GM11168 (cell line): ENCODE results near the gene SPATS2L.

Source experiments
- in situ Hi-C: fragments of 300-500 bp; cut with MboI; formaldehyde crosslinking; loops from one replicate; pipeline ENCODE4 v1.12.0; 2022; ENCODE audit warnings: low sequenced_read_pairs; ENCODE audit not compliant: unreplicated experiment

Gene SPATS2L

DNA sequence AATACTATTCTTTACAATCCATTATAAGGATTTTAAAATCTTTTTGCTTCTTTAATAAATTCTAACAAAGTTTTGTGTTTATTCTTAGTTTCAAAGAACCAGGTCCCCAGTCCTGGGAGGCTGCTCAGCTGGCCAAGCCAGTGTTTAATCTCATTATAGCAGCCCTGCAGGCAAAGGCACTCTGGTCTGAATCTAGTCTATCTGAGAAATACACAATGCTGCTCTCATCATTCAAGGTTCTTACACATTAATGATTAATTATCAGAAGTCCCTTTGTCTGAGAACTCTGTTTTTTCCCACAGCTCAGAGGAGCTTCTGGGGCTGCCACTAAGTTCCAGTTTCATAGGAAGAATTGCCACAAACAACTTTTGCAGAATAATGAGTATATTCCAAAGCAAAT lies 175.7 kb downstream of the SPATS2L start:
- in situ Hi-C loops = no loop called here

DNA sequence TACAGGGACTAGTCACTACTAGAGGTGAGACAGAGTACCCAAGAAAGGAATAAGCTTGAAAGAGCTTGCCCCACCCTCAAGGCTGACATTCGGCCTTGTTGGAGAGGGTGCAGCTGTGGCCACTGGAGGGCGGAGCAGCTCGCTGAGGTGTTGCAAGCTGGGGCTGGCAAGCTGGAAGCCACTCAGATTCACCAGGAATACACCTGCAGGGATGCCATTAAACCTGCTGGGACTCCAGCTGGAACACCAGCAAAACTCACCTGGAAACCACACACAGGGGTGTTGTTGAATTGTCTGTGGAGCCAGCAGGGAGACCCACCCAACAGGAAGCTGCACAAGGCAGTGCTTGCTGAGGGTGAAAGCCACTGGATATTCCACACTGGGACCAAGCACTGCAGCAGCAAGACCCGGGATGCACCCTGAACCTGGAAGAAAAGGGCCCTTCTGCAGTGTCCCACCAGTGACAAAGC lies 177.3 kb downstream of the SPATS2L start:
- in situ Hi-C loops = no loop called here

DNA sequence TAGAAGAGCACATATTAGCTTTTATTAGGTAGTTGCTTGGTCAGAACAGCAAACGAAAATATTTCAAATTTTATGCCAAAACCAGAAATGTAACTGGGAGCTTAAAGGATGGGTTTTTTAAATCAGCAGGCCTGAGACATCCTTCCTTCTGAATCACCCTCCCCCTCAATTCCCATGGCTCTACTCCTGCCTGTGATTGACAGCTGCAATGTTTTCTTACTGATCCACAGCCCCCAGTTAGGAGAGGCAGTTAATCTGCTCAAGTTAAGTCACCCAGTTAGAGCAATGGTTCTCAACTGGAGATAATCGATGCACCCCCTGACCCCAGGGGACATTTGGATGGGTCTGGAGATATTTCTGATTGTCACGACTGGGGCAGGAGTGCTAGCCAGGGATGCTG lies 178.4 kb downstream of the SPATS2L start:
- in situ Hi-C loops = loop anchor here (5.0 kb wide), 1 partner anchor 508 kb away; no protein-coding TSS in a partner anchor

DNA sequence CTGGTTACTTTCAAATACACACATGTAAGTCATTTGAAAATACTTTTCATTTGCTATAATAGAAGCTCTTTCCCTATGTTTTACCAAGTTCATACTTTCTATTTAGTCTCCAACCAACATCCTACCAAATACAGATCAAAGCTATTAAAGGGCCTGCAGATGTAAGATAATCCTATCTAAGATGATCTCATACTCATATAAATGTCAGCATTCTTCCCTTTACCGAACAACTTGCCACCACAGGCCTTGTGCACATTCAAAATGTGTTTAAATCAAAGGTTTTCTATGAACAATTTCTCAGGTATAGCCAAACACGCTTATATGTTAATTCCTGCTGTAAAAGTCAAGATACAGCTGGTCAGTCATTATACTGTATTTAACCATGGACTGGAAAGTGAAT lies 180.0 kb downstream of the SPATS2L start:
- in situ Hi-C loops = loop anchor here (5.0 kb wide), 1 partner anchor 509 kb away; no protein-coding TSS in a partner anchor

DNA sequence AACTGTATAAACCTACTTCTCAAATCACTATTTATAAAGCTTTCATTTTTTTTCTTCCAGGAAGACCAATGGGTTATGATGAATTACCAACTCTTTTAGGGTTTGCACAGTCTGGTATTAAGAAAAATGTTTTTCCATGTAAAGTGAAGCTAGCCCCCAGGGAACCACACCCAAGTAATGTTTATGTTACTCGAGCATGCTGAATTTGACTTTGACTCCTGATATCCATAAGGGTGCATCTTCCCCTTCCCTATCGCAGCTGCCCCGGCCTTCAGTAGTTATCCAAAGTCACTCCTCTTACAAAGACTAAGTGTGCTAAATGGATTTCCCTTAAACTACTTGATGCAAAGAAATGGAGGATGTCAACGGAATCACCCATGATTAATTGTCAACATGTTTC lies 181.7 kb downstream of the SPATS2L start:
- in situ Hi-C loops = loop anchor here (5.0 kb wide), 1 partner anchor 511 kb away; no protein-coding TSS in a partner anchor

DNA sequence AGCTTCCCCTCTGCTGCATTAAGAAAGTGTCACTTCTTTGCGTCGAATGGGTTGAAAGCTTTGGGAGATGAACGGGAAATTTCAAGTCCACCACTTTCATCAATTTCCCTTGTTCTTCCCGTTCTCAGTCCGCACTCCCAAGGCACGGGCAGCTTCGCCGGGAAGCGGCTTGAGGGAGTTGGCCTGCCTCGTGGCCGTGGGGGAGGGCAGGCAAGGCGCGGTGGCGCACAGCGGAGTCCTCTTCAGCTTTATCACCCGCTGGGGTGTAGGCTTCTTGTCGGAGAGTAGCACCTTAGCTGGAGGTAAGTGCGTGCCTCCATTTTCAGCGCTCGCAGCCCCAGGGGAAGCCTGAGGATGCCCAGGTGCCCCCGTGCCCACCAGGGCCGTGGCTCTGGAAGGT lies 183.5 kb downstream of the SPATS2L start:
- in situ Hi-C loops = no loop called here

DNA sequence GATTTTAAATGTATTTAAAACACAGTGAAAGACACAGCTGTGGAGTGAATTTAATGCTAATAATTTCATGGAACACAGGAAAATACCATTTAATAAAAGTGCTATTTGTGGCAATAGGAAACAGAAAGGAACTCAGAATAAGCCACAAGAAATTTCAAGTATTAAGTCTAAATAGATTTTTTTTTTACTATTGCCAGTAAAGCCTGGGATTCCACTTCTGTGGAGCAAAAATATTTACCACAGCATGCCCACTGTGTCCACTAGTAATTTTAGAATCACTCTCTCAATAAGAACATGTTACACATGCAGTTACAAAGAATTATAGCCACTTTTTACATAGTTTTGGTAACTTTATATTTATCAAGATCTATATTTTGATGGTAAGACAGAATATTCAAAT lies 186.2 kb downstream of the SPATS2L start:
- in situ Hi-C loops = no loop called here

DNA sequence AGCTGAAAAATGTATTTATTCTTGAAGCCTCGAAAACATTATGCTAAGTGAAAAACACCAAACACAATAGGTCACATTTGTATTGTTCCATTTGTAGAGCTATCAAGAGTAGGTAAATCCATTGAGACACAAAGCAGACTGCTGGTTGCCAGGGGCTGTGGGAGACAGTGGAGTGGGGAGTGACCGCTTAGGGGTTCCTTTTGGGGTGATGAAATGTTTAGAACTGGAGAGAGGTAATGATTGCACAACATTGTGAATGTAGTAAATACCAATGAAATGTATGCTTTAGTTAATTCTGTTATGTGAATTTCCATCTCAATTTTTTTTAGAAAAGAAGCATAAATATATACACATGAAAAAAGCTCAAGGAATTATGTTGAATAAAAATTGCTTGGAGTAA lies 187.6 kb downstream of the SPATS2L start:
- in situ Hi-C loops = no loop called here

DNA sequence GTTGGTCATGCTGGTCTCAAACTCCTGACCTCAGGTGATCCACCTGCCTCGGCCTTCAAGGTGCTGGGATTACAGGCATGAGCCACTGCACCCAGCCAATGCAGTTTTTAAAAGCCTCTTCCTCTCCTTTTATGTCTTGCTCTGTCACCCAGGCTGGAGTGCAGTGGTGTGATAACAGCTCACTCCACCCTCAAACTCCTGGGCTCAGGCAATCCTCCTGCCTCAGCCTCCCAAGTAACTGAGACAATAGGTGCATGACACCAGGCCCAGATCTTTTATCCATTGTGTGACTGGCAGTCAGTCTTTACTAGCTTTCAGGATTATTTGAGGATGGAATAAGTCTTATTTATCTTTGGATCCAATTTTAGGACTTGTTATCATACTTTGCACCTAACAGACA lies 190.2 kb downstream of the SPATS2L start:
- in situ Hi-C loops = no loop called here

DNA sequence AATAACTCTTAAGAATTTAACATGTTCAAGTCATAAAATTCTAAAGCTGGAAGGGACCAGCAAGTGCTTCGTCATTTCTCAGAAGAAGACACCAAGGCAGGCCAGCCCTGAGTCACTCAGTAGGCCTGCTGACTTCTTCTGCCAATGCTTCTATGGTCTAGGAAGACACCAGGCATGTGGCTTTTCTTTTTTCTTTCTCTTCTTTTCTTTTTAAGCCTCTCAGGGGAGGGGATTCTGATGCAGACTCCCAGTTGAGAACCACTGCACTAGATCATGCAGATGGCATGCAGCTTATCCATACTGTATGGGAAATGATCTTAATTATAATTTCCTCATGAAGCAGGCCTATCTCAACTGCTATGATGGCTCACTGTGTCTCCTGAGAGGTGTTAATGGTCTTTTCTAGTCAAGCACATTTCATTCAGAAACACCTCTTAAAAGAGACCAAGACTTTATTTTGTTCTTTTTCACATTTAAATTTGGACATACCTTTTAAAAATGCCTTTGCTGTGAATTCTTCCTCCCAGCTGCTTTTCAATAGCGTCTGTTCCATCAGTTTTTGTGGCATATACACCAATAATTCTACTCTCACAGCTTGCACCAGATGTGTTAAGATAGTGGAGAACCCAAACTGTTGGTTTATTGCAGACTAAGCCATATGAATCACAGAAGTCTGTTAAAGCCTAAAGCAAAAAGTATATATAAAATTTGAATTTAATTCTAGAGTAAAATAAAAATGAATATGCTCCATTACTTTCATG lies 192.1 kb downstream of the SPATS2L start:
- in situ Hi-C loops = no loop called here

DNA sequence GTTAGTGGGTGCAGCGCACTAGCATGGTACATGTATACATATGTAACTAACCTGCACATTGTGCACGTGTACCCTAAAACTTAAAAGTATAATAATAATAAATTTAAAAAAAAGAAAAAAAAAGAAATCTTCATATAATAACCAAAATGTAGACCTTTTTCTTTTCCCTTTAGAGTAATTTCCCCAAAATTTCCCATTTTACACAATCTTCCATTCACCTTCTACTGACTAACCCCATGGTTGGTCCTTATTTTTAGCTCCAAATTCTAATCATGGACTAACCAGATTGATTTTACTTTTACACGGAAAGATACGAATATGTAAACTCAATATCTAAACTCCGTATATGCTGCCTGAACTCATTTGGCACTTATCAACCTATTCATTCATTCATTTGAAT lies 195.7 kb downstream of the SPATS2L start:
- in situ Hi-C loops = no loop called here

DNA sequence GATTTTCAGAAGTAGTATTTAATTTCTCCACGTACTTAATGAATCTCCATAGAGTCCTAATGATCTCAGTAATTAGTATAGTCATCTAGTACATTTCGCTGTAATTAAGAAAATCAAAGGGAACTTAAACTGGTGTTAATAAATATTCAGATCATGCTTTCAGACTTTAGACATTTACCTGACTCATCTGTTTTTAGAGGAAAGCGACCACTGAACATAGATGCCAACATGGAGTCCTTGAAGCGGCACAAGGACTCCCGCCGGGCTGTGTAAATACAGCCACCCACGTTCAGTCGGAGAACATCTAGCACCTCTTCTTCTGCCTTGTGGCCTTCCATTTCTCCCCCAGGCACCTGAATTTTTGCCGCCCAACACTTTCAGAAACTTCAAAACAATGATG lies 200.2 kb downstream of the SPATS2L start:
- in situ Hi-C loops = no loop called here

DNA sequence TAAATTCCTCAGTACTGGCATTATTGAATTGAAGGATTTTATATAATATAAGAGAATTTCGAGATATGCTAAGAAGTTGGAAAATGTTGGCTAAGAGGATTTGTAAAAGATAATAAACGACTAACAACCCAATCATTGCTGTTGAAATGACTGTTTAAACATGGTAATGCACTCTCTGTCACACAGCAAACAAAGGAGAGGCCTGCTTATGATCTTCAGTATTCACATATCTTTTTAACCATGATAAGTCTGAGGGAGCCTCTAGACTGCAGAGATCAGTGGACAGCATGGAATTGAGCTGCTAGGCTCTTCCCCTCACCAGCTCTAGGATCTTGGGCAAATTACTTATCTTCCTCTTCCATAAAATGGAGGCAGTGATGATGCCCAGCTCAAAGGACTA lies 200.7 kb downstream of the SPATS2L start:
- in situ Hi-C loops = no loop called here

DNA sequence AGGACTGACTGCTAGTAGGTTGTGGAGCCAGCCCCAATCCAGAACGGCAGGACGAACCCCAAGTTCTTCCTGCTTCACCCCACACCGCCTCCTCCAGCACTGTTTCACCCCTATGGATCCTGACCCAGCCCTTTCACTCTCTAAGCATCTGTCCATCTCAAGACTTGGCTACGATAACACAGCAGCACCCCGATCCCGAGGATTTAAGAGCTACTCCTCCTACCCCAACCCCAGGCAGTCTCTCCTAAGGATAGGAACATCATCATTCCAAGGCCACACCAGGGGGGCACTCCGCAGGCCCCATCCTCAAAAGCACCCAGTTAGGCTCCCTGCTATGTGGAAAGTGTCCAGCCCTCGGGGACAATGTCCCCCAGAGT lies 202.7 kb downstream of the SPATS2L start:
- in situ Hi-C loops = no loop called here

DNA sequence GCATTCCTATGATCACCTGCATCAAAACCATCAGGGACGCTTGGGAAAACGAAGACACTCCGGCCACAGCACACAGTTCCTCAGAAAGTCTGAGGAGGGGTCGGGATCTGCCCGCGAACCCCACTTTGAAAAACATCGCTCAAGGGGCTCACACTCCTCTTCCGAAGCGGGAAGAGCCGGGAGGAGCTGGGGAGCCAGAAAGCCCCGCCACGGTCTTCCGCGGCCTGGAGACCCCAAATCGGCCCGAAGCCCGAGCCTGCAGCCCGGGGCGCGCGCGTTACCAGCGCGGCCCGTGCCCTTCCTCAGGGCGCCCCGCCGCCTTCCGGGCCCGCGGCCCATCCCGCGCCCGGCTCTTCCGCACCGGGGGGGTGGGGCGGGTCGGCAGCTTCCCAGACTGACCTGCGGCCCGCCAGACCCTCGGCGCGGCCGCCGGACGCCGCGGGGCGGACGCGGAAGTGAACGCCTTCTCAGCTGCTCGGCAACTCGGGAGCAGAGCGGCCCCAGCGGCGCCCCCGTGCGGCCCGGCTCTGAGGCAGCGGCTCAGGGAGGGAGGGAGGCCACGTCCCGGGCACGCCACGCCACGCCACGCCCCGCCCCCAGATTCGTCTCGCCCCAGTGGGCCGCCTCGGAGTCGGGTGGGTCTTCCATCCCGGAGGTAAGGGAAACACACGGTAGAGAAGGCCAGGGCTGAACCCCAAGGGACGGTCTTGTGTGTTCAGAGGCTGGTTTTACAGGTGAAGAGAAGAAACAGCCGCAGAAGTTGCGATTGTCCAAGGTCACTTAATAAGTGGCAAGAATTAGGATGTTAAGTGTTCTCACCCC lies 203.3 kb downstream of the SPATS2L start, which contains the start of gene KCTD18:
TSS of gene KCTD18 (minus strand) at position 457 of the 822 bp plus-strand sequence. CDS start 3,052 bp downstream, outside the sequence.
- in situ Hi-C loops = no loop called here

DNA sequence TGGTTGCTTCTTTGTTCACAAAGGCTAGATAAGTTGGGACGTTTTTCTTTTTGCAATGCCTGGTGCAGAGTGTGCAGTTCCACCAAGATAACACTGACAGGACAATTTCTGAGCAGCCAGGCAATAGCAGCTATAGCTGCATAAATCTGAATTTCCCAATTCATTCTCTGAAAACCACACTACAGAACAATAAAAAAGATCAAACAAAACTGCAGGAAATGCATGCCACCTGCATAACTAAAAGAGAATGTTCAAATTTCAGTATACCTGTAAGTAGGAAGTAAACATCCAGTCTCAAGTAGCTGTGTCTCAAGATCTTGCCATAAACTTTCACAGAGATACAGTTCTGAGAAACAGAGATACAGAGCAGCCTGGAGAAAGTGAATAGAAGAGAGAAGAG lies 208.7 kb downstream of the SPATS2L start:
- in situ Hi-C loops = no loop called here

DNA sequence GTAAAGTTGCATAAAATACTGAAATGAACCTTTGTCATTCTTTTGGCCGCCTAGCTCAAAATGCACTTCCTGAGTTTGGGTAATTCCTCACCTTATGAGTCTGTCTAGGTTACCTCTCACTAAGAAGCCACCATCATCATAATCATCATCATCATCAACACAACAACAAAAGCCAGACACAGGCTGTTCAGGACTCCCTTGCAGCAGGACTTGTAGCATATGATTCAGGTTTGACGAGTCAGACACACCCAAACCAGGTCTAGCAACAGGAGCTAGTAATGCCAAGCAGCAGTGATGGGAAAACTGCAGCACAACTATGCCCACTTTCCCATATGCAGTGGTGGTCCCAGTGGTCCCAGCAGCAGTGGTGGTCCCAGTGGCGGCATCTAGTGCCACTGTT lies 216.7 kb downstream of the SPATS2L start:
- in situ Hi-C loops = no loop called here

DNA sequence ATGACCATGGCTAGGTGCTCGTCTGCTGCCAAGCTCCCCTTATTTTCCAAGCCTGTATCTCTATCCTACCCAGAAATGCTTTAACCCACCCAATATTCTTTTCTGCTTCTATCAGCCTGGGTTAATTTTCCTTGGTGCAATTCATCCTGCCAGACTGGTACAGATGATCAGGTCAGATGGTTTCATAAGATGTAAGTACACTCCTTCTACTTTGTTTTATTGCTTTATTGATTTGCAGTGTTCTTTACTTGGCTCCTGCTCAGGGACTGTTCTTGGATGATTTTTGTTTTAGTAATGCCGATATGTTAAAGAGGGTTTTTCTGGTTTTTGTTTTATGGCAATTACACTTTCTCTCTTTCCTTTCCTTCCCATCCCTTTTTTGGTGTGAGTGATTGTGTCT lies 217.1 kb downstream of the SPATS2L start:
- in situ Hi-C loops = no loop called here

DNA sequence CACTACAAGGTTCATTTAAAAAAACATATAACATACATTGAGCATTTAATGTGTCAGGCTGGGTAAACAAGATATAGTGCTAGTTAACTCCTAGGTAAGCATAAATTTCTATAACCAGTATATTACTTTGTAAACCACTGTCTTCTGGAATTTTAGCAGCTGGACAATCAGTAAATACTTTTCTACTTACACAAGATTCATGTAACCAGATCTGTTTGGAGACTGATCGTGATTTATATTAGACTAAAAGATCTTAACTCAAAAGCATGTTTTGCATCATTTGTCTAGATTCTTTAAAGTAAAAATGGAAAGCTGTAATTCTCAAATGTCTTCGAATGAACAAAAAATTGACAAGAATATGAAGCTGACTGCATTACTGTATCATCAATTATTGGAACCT lies 218.6 kb downstream of the SPATS2L start:
- in situ Hi-C loops = no loop called here

DNA sequence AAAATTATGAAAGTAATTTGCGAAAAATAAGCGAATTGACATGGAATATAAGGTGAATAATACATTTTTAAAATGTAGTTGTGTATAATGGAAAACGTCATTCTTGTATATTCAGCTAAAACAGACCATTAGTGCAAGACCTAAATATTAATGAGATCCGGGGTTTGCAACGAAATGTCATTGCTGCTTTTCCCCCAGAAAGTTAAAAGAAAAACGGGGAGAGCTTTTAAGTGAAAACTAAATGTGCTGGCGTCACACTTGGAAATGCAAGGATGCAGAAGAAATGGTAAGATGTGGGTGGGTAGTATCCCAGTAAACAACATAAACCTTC lies 219.0 kb downstream of the SPATS2L start:
- in situ Hi-C loops = no loop called here

DNA sequence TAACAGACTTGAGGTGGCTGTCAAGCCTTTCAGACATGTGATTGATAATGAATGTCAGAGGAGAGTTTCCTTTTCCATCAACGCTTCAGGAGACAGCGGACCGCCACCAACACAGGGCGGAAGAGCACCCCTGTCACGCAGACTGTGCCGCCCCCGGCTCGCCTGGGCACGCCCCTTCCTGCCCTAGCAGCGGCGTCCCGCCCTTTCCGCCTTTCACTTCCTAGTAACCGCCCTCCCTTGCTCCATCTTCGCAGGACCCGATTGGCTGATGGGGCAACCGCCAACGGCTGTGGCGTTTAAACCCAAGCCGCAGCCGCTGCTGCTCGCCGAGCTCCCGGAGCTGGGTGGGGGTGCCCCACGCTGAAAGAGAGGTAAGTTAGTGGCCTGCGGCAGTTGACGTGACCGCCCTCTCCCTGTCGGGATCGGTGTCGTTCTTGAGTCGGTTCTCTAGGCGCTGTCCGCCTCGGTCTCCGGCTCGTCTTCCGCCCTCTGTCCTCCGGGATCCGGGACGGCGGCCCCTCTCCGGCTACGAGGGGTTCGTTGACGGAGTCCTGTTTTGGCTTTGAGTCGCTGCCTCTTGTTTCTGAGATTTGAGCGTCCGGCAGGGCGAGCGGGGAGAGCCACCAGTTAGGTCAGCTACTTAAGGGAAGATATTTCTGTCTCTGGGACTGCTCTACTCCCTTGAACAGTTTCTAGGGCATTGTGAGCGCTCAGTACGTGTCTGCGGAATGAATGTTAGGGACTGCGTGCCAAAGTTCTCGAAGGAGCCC lies 219.6 kb downstream of the SPATS2L start, which contains the start of gene SGO2:
TSS of gene SGO2 (plus strand) at position 326 of the 770 bp plus-strand sequence. CDS start 6,769 bp downstream, outside the sequence.
- in situ Hi-C loops = no loop called here
